Hepatocyte (in vitro differentiated cells): ENCODE measurements around the gene ANKRD17.

Experiments used
- EZH2 ChIP-seq: fragments of 200-600 bp; sonication (generic); IDR thresholded peaks from 2 replicates; pipeline ENCODE4 v1.6.1; 2016; ENCODE audit warnings: antibody characterized with exemption, mild to moderate bottlenecking, borderline replicate concordance
- EZH2phosphoT487 ChIP-seq: fragments of 200-600 bp; sonication (generic); IDR thresholded peaks from one replicate; pipeline ENCODE4 v1.6.1; 2018; ENCODE audit warnings: antibody characterized with exemption, mild to moderate bottlenecking, low read depth, moderate library complexity; ENCODE audit not compliant: unreplicated experiment, severe bottlenecking
- TF ChIP-seq, protein P1 (sequence below): fragments of 200-600 bp; sonication (generic); IDR thresholded peaks from 2 replicates; pipeline ENCODE4 v1.5.1; 2016; ENCODE audit warnings: antibody characterized with exemption, mild to moderate bottlenecking; ENCODE audit not compliant: poor library complexity

DNA sequence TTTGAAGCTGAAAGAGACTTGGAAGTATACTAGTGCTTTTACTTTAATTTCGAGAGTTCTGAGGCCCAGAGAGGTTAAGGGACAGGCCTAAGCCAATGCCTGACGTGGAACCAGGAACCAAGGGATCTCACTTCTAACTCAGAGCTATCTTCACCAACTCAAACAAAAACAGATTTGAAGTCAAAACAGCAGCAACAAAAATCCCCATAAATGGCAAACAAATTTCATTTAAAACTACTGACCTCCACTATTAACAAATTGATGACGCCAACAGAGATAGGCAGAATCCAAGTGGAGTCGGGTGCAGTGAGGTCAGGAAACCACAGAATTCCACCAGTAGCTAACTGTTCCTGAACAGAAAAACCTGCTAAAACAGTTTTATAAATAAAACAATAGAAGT lies 194.1 kb downstream of the ANKRD17 start:
- TF ChIP-seq, protein P1, sequence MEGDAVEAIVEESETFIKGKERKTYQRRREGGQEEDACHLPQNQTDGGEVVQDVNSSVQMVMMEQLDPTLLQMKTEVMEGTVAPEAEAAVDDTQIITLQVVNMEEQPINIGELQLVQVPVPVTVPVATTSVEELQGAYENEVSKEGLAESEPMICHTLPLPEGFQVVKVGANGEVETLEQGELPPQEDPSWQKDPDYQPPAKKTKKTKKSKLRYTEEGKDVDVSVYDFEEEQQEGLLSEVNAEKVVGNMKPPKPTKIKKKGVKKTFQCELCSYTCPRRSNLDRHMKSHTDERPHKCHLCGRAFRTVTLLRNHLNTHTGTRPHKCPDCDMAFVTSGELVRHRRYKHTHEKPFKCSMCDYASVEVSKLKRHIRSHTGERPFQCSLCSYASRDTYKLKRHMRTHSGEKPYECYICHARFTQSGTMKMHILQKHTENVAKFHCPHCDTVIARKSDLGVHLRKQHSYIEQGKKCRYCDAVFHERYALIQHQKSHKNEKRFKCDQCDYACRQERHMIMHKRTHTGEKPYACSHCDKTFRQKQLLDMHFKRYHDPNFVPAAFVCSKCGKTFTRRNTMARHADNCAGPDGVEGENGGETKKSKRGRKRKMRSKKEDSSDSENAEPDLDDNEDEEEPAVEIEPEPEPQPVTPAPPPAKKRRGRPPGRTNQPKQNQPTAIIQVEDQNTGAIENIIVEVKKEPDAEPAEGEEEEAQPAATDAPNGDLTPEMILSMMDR: no peak
- TF ChIP-seq EZH2 (no peak), EZH2phosphoT487 (no peak)
